Calu3 (cell line): Measurements from ENCODE around the gene NDUFS2. TPM values are rescaled to one million over a fixed set of nuclear protein-coding genes. Genes with fewer than 3 reads are reported as not detected.

Experiments
- BruUV-seq: library from RNA; stranded (reverse); fragments of 400-500 nt; replicated peaks from 2 replicates; lab custom pipeline; 2021; lab: Mats Ljungman, UMichigan
- CTCF ChIA-PET: fragments of 300-600 bp; sonication (Branson Sonifier 250); formaldehyde crosslinking; loops from one replicate; lab custom pipeline; 2022; ENCODE audit warnings: antibody characterized with exemption; lab: Charles Lee
- DNase-seq: peaks from one replicate; pipeline ENCODE4 v3.0.0; 2022
- H3K27ac Mint-ChIP-seq: one replicate; pipeline ENCODE4 v1.8.0; 2022; ENCODE audit warnings: mixed read lengths; ENCODE audit not compliant: unreplicated experiment
- H3K27me3 Mint-ChIP-seq: one replicate; pipeline ENCODE4 v1.8.0; 2022; ENCODE audit warnings: mixed read lengths; ENCODE audit not compliant: unreplicated experiment
- H3K36me3 Mint-ChIP-seq: one replicate; pipeline ENCODE4 v1.8.0; 2022; ENCODE audit warnings: mild to moderate bottlenecking, moderate library complexity, mixed read lengths; ENCODE audit not compliant: insufficient read depth, unreplicated experiment
- H3K4me1 Mint-ChIP-seq: one replicate; pipeline ENCODE4 v1.8.0; 2022; ENCODE audit warnings: mild to moderate bottlenecking, low read depth, mixed read lengths; ENCODE audit not compliant: unreplicated experiment
- H3K4me3 Mint-ChIP-seq: one replicate; pipeline ENCODE4 v1.8.0; 2022; ENCODE audit warnings: mild to moderate bottlenecking, low read depth, moderate library complexity, mixed read lengths; ENCODE audit not compliant: unreplicated experiment
- H3K9me3 Mint-ChIP-seq: one replicate; pipeline ENCODE4 v1.8.0; 2022; ENCODE audit warnings: low read depth, mixed read lengths; ENCODE audit not compliant: unreplicated experiment
- intact Hi-C: fragments of 100-400 bp; cut with micrococcal nuclease; formaldehyde crosslinking; loops from one replicate; pipeline ENCODE4 v1.10.0; 2022; ENCODE audit not compliant: unreplicated experiment
- microRNA-seq: library from miRNA; unstranded; fragments of <30 nt; microRNA quantifications from one replicate; pipeline ENCODE4 v1.2.0, GENCODE V29; 2022
- total RNA-seq: library from RNA; stranded (reverse); gene quantifications from 2 replicates; pipeline ENCODE4 v1.2.3, GENCODE V29; 2022
- TF ChIP-seq, protein P1 (sequence below): fragments of 200-600 bp; IDR thresholded peaks from one replicate; pipeline ENCODE4 v1.8.0; 2022; ENCODE audit warnings: antibody characterized with exemption; ENCODE audit not compliant: unreplicated experiment

The NDUFS2 gene
- total RNA-seq, 1 experiment from 2014 or later, result 91.3 TPM

- CTCF ChIA-PET, result interaction anchor here (0.6 kb wide), 1 partner anchor 111 kb away, joined by 4 read pairs; no protein-coding TSS in a partner anchor
- TF ChIP-seq, protein P1, sequence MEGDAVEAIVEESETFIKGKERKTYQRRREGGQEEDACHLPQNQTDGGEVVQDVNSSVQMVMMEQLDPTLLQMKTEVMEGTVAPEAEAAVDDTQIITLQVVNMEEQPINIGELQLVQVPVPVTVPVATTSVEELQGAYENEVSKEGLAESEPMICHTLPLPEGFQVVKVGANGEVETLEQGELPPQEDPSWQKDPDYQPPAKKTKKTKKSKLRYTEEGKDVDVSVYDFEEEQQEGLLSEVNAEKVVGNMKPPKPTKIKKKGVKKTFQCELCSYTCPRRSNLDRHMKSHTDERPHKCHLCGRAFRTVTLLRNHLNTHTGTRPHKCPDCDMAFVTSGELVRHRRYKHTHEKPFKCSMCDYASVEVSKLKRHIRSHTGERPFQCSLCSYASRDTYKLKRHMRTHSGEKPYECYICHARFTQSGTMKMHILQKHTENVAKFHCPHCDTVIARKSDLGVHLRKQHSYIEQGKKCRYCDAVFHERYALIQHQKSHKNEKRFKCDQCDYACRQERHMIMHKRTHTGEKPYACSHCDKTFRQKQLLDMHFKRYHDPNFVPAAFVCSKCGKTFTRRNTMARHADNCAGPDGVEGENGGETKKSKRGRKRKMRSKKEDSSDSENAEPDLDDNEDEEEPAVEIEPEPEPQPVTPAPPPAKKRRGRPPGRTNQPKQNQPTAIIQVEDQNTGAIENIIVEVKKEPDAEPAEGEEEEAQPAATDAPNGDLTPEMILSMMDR, result no peak
- Mint-ChIP-seq H3K4me3 (no peak overlapping the region), H3K27me3 (peaks cover 78% of the 10 kb centered on the region), H3K36me3 (peaks cover 10% of the 10 kb centered on the region), H3K27ac (no peak overlapping the region), H3K9me3 (peaks cover 4% of the 10 kb centered on the region), H3K4me1 (peaks cover 34% of the 10 kb centered on the region)
- no peak for DNase-seq
- no TSS peak for BruUV-seq
- intact Hi-C loops, result no loop called here
These were observed 59.4 kb downstream of the NDUFS2 start for GRCh38 chr1:161261261-161262235.

Small RNAs within 50 kb of the gene (microRNA-seq; reads per million reads assigned to microRNA genes)
- gene MIR5187, result 1.1 reads per million

Other genes with a start within 250 kb of the NDUFS2 start
- gene ITLN2, start 247.6 kb upstream of the NDUFS2 start, total RNA-seq, result not detected in 2 replicates
- 157 and 173 TPM in 2 replicates for gene F11R, start 181.2 kb upstream of the NDUFS2 start, total RNA-seq
- gene TSTD1, start 163.4 kb upstream of the NDUFS2 start, total RNA-seq, result 67.6 and 74.1 TPM in 2 replicates
- 72.1 and 75.4 TPM in 2 replicates for gene USF1, start 156.4 kb upstream of the NDUFS2 start, total RNA-seq
- 1.7 and 2.9 TPM in 2 replicates for gene ARHGAP30, start 132.5 kb upstream of the NDUFS2 start, total RNA-seq
- 24.9 and 42.4 TPM in 2 replicates for gene NECTIN4, start 112.8 kb upstream of the NDUFS2 start, total RNA-seq
- gene KLHDC9, start 104.0 kb upstream of the NDUFS2 start, total RNA-seq, result 5.3 and 7.0 TPM in 2 replicates
- 121 and 129 TPM in 2 replicates for gene PFDN2, start 84.3 kb upstream of the NDUFS2 start, total RNA-seq
- gene NIT1, start 84.3 kb upstream of the NDUFS2 start, total RNA-seq, result 49.8 and 52.9 TPM in 2 replicates
- gene DEDD, start 69.7 kb upstream of the NDUFS2 start, total RNA-seq, result 40.4 and 45.7 TPM in 2 replicates
- 77.5 and 85.8 TPM in 2 replicates for gene UFC1, start 48.4 kb upstream of the NDUFS2 start, total RNA-seq
- gene USP21, start 42.9 kb upstream of the NDUFS2 start, total RNA-seq, result 35.8 and 40.9 TPM in 2 replicates
- gene PPOX, start 35.9 kb upstream of the NDUFS2 start, total RNA-seq, result 25.7 and 27.1 TPM in 2 replicates
- gene B4GALT3, start 24.9 kb upstream of the NDUFS2 start, total RNA-seq, result 51.9 and 59.2 TPM in 2 replicates
- gene ADAMTS4, start 3.3 kb upstream of the NDUFS2 start, total RNA-seq, result not detected in 2 replicates
- not detected in 2 replicates for gene FCER1G, start 12.9 kb downstream of the NDUFS2 start, total RNA-seq
- gene APOA2, start 21.3 kb downstream of the NDUFS2 start, total RNA-seq, result not detected in 2 replicates
- 14.1 and 15.0 TPM in 2 replicates for gene TOMM40L, start 23.7 kb downstream of the NDUFS2 start, total RNA-seq
- not detected in 2 replicates for gene NR1I3, start 35.8 kb downstream of the NDUFS2 start, total RNA-seq
- gene PCP4L1, start 56.4 kb downstream of the NDUFS2 start, total RNA-seq, result not detected in 2 replicates
- gene MPZ, start 107.6 kb downstream of the NDUFS2 start, total RNA-seq, result 0.37 and 0.47 TPM in 2 replicates
- gene SDHC, start 112.0 kb downstream of the NDUFS2 start, total RNA-seq, result 242 and 245 TPM in 2 replicates
- not detected in 2 replicates for gene CFAP126, start 165.5 kb downstream of the NDUFS2 start, total RNA-seq